H1 (cell line): ENCODE data around the gene SNX7. TPM values are rescaled to one million over a fixed set of nuclear protein-coding genes. Genes with fewer than 3 reads are reported as not detected.

Source experiments
- CTCF ChIA-PET: fragments of 300-600 bp; sonication (Branson Sonifier 250); formaldehyde crosslinking; loops from one replicate; lab custom pipeline; 2021; ENCODE audit not compliant: partially characterized antibody; lab: Charles Lee
- POLR2A ChIA-PET: fragments of 300-600 bp; sonication (Branson Sonifier 250); formaldehyde crosslinking; loops from one replicate; lab custom pipeline; 2021; ENCODE audit warnings: inconsistent platforms; ENCODE audit not compliant: partially characterized antibody; lab: Charles Lee
- DNase-seq, 2 experiments: peaks; one replicate each; pipeline versions ENCODE4 v3.0.0 to v3.0.0-alpha.2; 2010 to 2022; ENCODE audit warnings: low spot score in 2 of 2, low read depth in 1 of 2, mixed read lengths in 1 of 2
- FAIRE-seq: peaks from 2 replicates; lab custom pipeline; 2011; peaks lifted over from hg19 to GRCh38; lab: Jason Lieb, UNC
- H2AFZ ChIP-seq: 2 replicates; pipeline ENCODE4 v1.8.1; 2012; ENCODE audit warnings: low read length, inconsistent platforms
- H2AK5ac ChIP-seq: 2 replicates; pipeline ENCODE4 v1.6.1; 2013; ENCODE audit warnings: low read depth, low read length
- H2BK120ac ChIP-seq: replicated peaks from 2 replicates; pipeline ENCODE3; 2013; ENCODE audit warnings: low read depth, low read length, inconsistent platforms
- H2BK12ac ChIP-seq: 2 replicates; pipeline ENCODE4 v1.6.1; 2013; ENCODE audit warnings: low read depth, low read length
- H2BK15ac ChIP-seq: 2 replicates; pipeline ENCODE4 v1.6.1; 2013; ENCODE audit warnings: low read length
- H2BK20ac ChIP-seq: 2 replicates; pipeline ENCODE4 v1.6.1; 2013; ENCODE audit warnings: low read length
- H2BK5ac ChIP-seq: 2 replicates; pipeline ENCODE4 v1.6.1; 2013; ENCODE audit warnings: low read depth, low read length
- H3K14ac ChIP-seq: 2 replicates; pipeline ENCODE4 v1.6.1; 2013; ENCODE audit warnings: inconsistent platforms; ENCODE audit not compliant: insufficient read length
- H3K18ac ChIP-seq: 2 replicates; pipeline ENCODE4 v1.6.1; 2013; ENCODE audit warnings: low read length; ENCODE audit errors: extremely low read depth
- H3K23ac ChIP-seq: 2 replicates; pipeline ENCODE4 v1.6.1; 2013; ENCODE audit warnings: inconsistent platforms; ENCODE audit not compliant: insufficient read length
- H3K23me2 ChIP-seq: 2 replicates; pipeline ENCODE4 v1.6.1; 2013; ENCODE audit warnings: low read depth, low read length
- H3K27ac ChIP-seq: 2 replicates; pipeline ENCODE4 v1.6.1; 2011; ENCODE audit warnings: low read depth, low read length, inconsistent platforms
- H3K27me3 ChIP-seq, 4 experiments: replicated peaks in 1 of 4; 1 replicate in 1 of 4; 2 replicates in 3 of 4; pipeline versions ENCODE4 v1.6.1 to v1.8.1; 2011 to 2013; ENCODE audit warnings: low read length in 3 of 4, mild to moderate bottlenecking in 3 of 4, inconsistent platforms in 2 of 4, mixed read lengths in 2 of 4, moderate library complexity in 1 of 4; ENCODE audit not compliant: control insufficient read depth in 3 of 4, insufficient read depth in 3 of 4; ENCODE audit errors: extremely low read depth in 1 of 4
- H3K36me3 ChIP-seq, 4 experiments: 2 replicates each; pipeline versions ENCODE4 v1.6.1 to v1.8.1; 2011 to 2013; ENCODE audit warnings: mild to moderate bottlenecking in 4 of 4, low read length in 3 of 4, moderate library complexity in 2 of 4, control low read depth in 1 of 4, inconsistent platforms in 1 of 4; ENCODE audit not compliant: insufficient read depth in 4 of 4, control insufficient read depth in 2 of 4
- H3K4ac ChIP-seq: replicated peaks from 2 replicates; pipeline ENCODE3; 2013; ENCODE audit warnings: low read length, low read depth, mixed read lengths, inconsistent platforms; ENCODE audit not compliant: insufficient read length
- H3K4me1 ChIP-seq, 4 experiments: replicated peaks in 1 of 4; 1 replicate in 1 of 4; 2 replicates in 3 of 4; pipeline versions ENCODE4 v1.6.1 to v1.8.1; 2011 to 2013; ENCODE audit warnings: low read length in 3 of 4, inconsistent platforms in 2 of 4, mixed read lengths in 1 of 4; ENCODE audit not compliant: insufficient read depth in 4 of 4, control insufficient read depth in 3 of 4
- H3K4me2 ChIP-seq, 2 experiments: 2 replicates each; pipeline versions ENCODE4 v1.6.1 to v1.8.1; 2011 to 2013; ENCODE audit warnings: low read depth in 2 of 2, low read length in 2 of 2, control low read depth in 1 of 2, inconsistent platforms in 1 of 2, mild to moderate bottlenecking in 1 of 2; ENCODE audit not compliant: insufficient read depth in 1 of 2
- H3K4me3 ChIP-seq, 4 experiments: fragments of 200-600, 300-600 bp in 1 of 4; sonication (generic), shearing (Covaris generic), sonication (Bioruptor Twin) in 1 of 4; 2 replicates each; pipeline versions ENCODE4 v1.5.1 to v1.8.1; 2011 to 2016; ENCODE audit warnings: low read length in 4 of 4, low read depth in 3 of 4, control low read depth in 2 of 4, inconsistent platforms in 2 of 4, mild to moderate bottlenecking in 2 of 4, mixed read lengths in 1 of 4, moderate library complexity in 1 of 4; ENCODE audit not compliant: insufficient read depth in 2 of 4; ENCODE audit errors: extremely low read depth in 1 of 4
- H3K56ac ChIP-seq: replicated peaks from 2 replicates; pipeline ENCODE3; 2013; ENCODE audit warnings: low read depth, mild to moderate bottlenecking, mixed read lengths, low read length, inconsistent platforms; ENCODE audit not compliant: insufficient read length
- H3K79me1 ChIP-seq: 2 replicates; pipeline ENCODE4 v1.6.1; 2013; ENCODE audit warnings: low read depth, low read length, control low read depth
- H3K79me2 ChIP-seq, 2 experiments: 2 replicates each; pipeline versions ENCODE4 v1.6.1 to v1.8.1; 2012 to 2013; ENCODE audit warnings: low read length in 2 of 2, mild to moderate bottlenecking in 2 of 2, inconsistent platforms in 1 of 2; ENCODE audit not compliant: insufficient read depth in 2 of 2, control insufficient read depth in 1 of 2
- H3K9ac ChIP-seq, 4 experiments: replicated peaks in 1 of 4; 1 replicate in 1 of 4; 2 replicates in 3 of 4; pipeline versions ENCODE4 v1.6.1 to v1.8.1; 2011 to 2013; ENCODE audit warnings: low read depth in 3 of 4, low read length in 3 of 4, control low read depth in 2 of 4, mild to moderate bottlenecking in 2 of 4, moderate library complexity in 2 of 4, inconsistent platforms in 1 of 4; ENCODE audit errors: extremely low read depth in 1 of 4
- H3K9me3 ChIP-seq, 2 experiments: 2 replicates each; pipeline versions ENCODE4 v1.6.1 to v1.8.1; 2012 to 2013; ENCODE audit warnings: mild to moderate bottlenecking in 2 of 2, moderate library complexity in 2 of 2, control low read depth in 1 of 2, inconsistent platforms in 1 of 2, low read depth in 1 of 2, low read length in 1 of 2, mixed read lengths in 1 of 2; ENCODE audit not compliant: insufficient read depth in 2 of 2
- H4K20me1 ChIP-seq, 2 experiments: replicated peaks in 1 of 2; 2 replicates each; pipeline versions ENCODE3 to v1.8.1; 2011 to 2013; ENCODE audit warnings: inconsistent platforms in 2 of 2, low read length in 2 of 2, mild to moderate bottlenecking in 1 of 2; ENCODE audit not compliant: insufficient read depth in 2 of 2, control insufficient read depth in 1 of 2
- H4K5ac ChIP-seq: 2 replicates; pipeline ENCODE4 v1.6.1; 2013; ENCODE audit warnings: low read length, low read depth, mixed read lengths, inconsistent platforms; ENCODE audit not compliant: insufficient read length
- H4K8ac ChIP-seq: 2 replicates; pipeline ENCODE4 v1.8.0; 2013; ENCODE audit warnings: mild to moderate bottlenecking, moderate library complexity, low read length, inconsistent platforms; ENCODE audit not compliant: insufficient read depth; ENCODE audit errors: extremely low read depth
- H4K91ac ChIP-seq: replicated peaks from 2 replicates; pipeline ENCODE3; 2013; ENCODE audit warnings: low read length, mixed read lengths, inconsistent platforms; ENCODE audit not compliant: insufficient read length
- CEBPB ChIP-seq: IDR thresholded peaks from 2 replicates; pipeline ENCODE4 v1.6.1; 2012; ENCODE audit warnings: low read depth, low read length
- CTCF ChIP-seq, 3 experiments: IDR thresholded peaks; 1 replicate in 2 of 3; 2 replicates in 1 of 3; pipeline versions ENCODE4 v1.5.1 to v1.6.1; 2011; ENCODE audit warnings: low read length in 3 of 3, mild to moderate bottlenecking in 3 of 3, inconsistent platforms in 2 of 3, low read depth in 1 of 3, moderate library complexity in 1 of 3; ENCODE audit not compliant: insufficient read depth in 1 of 3; ENCODE audit errors: control extremely low read depth in 1 of 3
- RAD21 ChIP-seq, 2 experiments: IDR thresholded peaks in 1 of 2; conservative IDR thresholded peaks in 1 of 2; 2 replicates each; pipeline ENCODE4 v1.6.1; 2011; ENCODE audit warnings: low read depth in 2 of 2, low read length in 2 of 2, improper control_type of control experiment in 1 of 2, inconsistent platforms in 1 of 2, mild to moderate bottlenecking in 1 of 2, moderate library complexity in 1 of 2
- TEAD4 ChIP-seq: IDR thresholded peaks from 2 replicates; pipeline ENCODE4 v1.6.1; 2012; ENCODE audit warnings: low read depth, low read length, inconsistent platforms, mixed read lengths
- YY1 ChIP-seq: IDR thresholded peaks from 2 replicates; pipeline ENCODE4 v1.6.1; 2011; ENCODE audit warnings: low read depth, mild to moderate bottlenecking, low read length
- WGBS, 2 experiments: shearing (Covaris generic) in 1 of 2; methylation state at CpG; one replicate each; pipeline versions ENCODE4 v1.1.6 to v1.1.7; 2013 to 2015; ENCODE audit warnings: low lambda C conversion rate in 2 of 2, mixed read lengths in 2 of 2, inconsistent platforms in 1 of 2, low coverage in 1 of 2, missing lambda C conversion rate in 1 of 2; ENCODE audit not compliant: insufficient replicate concordance in 2 of 2, insufficient coverage in 1 of 2, insufficient read length in 1 of 2; ENCODE audit errors: extremely low coverage in 1 of 2, missing lambda C conversion rate in 1 of 2; 5-methylcytosine and 5-hydroxymethylcytosine counted together
- polyA plus RNA-seq, 7 experiments: library from polyadenylated mRNA; depleted of rRNA in 3 of 7; stranded (reverse) in 5 of 7; unstranded in 2 of 7; fragments of >200 nt in 5 of 7; fragments of 200-250 nt in 2 of 7; gene quantifications; 1 replicate in 5 of 7; 2 replicates in 1 of 7; 4 replicates in 1 of 7; pipeline versions ENCODE4 v1.2.1 to v1.2.3, GENCODE V29; 2011 to 2013; ENCODE audit warnings: missing spikeins in 2 of 7, mixed read lengths in 2 of 7
- total RNA-seq: library from RNA; stranded (reverse); fragmentation: NEBNext Ultra II Directional; extraction: Animal tissue kit (Norgen Biotek cat#: 25700); gene quantifications from 2 replicates; pipeline ENCODE4 v1.2.1, GENCODE V29; 2021

Gene SNX7
- total and polyA plus RNA-seq, 2 of the 8 experiments (the other 6 are each of a cell fraction or from before 2014, with no cell fraction given): 9.2 to 23.8 TPM

GRCh38 chr1:98794196-98794886 is 132.8 kb downstream of the SNX7 start:
- DNase-seq: peak in 1 of 2 experiments; percentile 19
- Histone ChIP-seq H2BK15ac (no peak overlapping the region), H2BK20ac (no peak overlapping the region), H3K23ac (no peak overlapping the region), H4K91ac (no peak overlapping the region), H3K14ac (no peak overlapping the region), H3K4me1 (no peaks in the 10 kb centered on the region), H3K56ac (no peak overlapping the region), H3K9me3 (no peaks in the 10 kb centered on the region), H2AFZ (no peak overlapping the region), H3K23me2 (no peaks in the 10 kb centered on the region), H3K4me3 (no peak overlapping the region), H3K9ac (no peak overlapping the region), H3K27me3 (no peaks in the 10 kb centered on the region), H3K4ac (no peak overlapping the region), H2BK120ac (no peak overlapping the region), H3K27ac (no peak overlapping the region), H3K79me2 (no peaks in the 10 kb centered on the region), H3K36me3 (no peaks in the 10 kb centered on the region), H3K79me1 (no peaks in the 10 kb centered on the region), H3K18ac (no peak overlapping the region), H4K5ac (no peak overlapping the region), H4K20me1 (no peaks in the 10 kb centered on the region), H2BK5ac (no peak overlapping the region), H4K8ac (no peak overlapping the region), H2BK12ac (no peak overlapping the region), H2AK5ac (no peak overlapping the region), H3K4me2 (no peak overlapping the region)
- peak; percentile 95 for FAIRE-seq
- CTCF ChIA-PET: interaction anchor here (0.6 to 3.4 kb wide), 36 partner anchors 8 to 974 kb away, joined by 3 to 13 read pairs (median 4); partner anchors contain the start of gene PLPPR5
- 0 out of 2 replicates have a peak, but pooled peaks have one; percentile 34 for TF ChIP-seq YY1
- no peak for TF ChIP-seq CEBPB
- peak; percentile 90 to 92 for TF ChIP-seq RAD21 (IDR thresholded peaks at IDR 0.05 in 1 of 2, conservative IDR thresholded peaks at IDR 0.05 in 1 of 2; ENCODE audit: low read depth in 2 of 2, low read length in 2 of 2)
- peak in 2 of 3 experiments; percentile 75 to 78; a peak in 3 of 4 replicates for TF ChIP-seq CTCF (IDR thresholded peaks at IDR 0.05; ENCODE audit: control extremely low read depth in 1 of 3, insufficient read depth in 1 of 3, low read depth in 1 of 3, low read length in 3 of 3)
- peak; percentile 54; the same call in 1 of the 2 replicates for TF ChIP-seq TEAD4
- WGBS, 2 experiments: 59% methylated on average over 3 of the region's 3 CpGs; no CpG with 5 or more reads in 1 of the 2 experiments
- POLR2A ChIA-PET: no interaction called here
